ENCODE data around the gene NUBP2. TPM values are rescaled to one million over a fixed set of nuclear protein-coding genes. Genes with fewer than 3 reads are reported as not detected.

The NUBP2 gene
- total RNA-seq, 1 experiment from 2014 or later = 69.4 TPM

DNA sequence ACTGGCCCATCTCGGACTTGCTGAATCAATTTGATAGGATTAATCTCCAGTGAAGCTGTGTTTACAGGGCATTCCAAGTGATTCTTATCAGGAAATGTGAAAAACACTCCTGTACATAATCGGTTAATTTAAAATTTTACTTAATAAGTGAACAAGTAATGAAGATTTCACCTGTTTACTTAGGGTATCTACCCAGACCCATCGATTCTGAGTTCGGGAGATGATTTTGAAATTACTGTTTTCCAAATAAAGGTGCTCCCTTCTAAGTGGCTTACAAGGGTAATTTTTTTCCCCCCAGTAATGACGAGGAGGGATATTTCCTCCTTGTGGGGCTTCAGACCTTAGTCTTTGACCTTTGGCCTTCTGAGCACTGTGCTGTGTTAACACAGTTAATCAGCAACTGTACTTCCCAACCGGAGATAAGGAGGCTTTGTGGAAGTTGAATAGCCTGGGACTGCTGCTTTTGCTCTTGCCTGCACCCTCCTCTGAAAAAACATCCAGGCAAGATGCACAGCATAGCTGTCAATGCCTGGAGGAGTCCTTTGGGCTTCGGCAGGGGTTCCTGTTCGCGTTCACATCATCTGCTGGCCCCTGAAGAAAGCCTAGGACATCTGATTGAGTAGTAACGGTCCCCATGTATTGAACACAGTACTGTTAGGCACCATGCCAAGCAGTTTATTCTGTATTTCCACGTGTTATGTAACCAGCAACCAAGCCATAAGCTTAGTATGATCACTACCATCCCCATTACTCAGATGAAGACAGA is 46.1 kb downstream of the NUBP2 start:
- peaks cover 2% of the 10 kb centered on the region; the same call in 1 of the 2 replicates for H3K4me1 ChIP-seq (ENCODE audit: insufficient read depth, low read length)
- Mint-ChIP-seq H3K36me3 (ENCODE audit: insufficient read depth in 1 of 3, low read depth in 3 of 3) (no peaks in the 10 kb centered on the region; a peak in 3 of 7 replicates), H3K27ac (no peak overlapping the region), H3K27me3 (ENCODE audit: low read depth) (peaks cover 5% of the 10 kb centered on the region; the same call in 1 of the 2 replicates), H3K4me1 (peaks cover 11 to 18% of the 10 kb centered on the region in 2 experiments), H3K9me3 (no peaks in the 10 kb centered on the region; a peak in 1 of 5 replicates), H3K4me3 (peak overlapping the region; percentile 71 to 94; a peak in 4 of 5 replicates)
- no peak overlapping the region for H2AFZ ChIP-seq (ENCODE audit: low read length)
- H2BK120ac ChIP-seq (ENCODE audit: low read depth, low read length, poor library complexity, severe bottlenecking) = no peak overlapping the region
- TF ChIP-seq, protein P1, sequence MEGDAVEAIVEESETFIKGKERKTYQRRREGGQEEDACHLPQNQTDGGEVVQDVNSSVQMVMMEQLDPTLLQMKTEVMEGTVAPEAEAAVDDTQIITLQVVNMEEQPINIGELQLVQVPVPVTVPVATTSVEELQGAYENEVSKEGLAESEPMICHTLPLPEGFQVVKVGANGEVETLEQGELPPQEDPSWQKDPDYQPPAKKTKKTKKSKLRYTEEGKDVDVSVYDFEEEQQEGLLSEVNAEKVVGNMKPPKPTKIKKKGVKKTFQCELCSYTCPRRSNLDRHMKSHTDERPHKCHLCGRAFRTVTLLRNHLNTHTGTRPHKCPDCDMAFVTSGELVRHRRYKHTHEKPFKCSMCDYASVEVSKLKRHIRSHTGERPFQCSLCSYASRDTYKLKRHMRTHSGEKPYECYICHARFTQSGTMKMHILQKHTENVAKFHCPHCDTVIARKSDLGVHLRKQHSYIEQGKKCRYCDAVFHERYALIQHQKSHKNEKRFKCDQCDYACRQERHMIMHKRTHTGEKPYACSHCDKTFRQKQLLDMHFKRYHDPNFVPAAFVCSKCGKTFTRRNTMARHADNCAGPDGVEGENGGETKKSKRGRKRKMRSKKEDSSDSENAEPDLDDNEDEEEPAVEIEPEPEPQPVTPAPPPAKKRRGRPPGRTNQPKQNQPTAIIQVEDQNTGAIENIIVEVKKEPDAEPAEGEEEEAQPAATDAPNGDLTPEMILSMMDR (conservative IDR thresholded peaks at IDR 0.05) = no peak
- no peak overlapping the region for H3K9ac ChIP-seq (ENCODE audit: extremely low read depth, insufficient read length, low read length)
- peaks cover 4% of the 10 kb centered on the region; the same call in 1 of the 2 replicates for H3K79me2 ChIP-seq (ENCODE audit: insufficient read depth, low read length)
- no peak overlapping the region for H3K27ac ChIP-seq (ENCODE audit: insufficient read length, low read depth, low read length)
- H2BK5ac ChIP-seq (ENCODE audit: insufficient read length, low read length) = no peak overlapping the region
- H3K79me1 ChIP-seq (ENCODE audit: insufficient read depth, low read depth, low read length, poor library complexity, severe bottlenecking) = peaks cover 10% of the 10 kb centered on the region
- H2AK5ac ChIP-seq (ENCODE audit: insufficient read length, low read length) = no peak overlapping the region
- no peak overlapping the region for H3T11ph ChIP-seq (ENCODE audit: low read length)
- H3K23ac ChIP-seq (ENCODE audit: insufficient read length, low read depth, low read length) = no peak overlapping the region
- H3K9me3 ChIP-seq (ENCODE audit: control insufficient read depth, low read depth, low read length) = no peaks in the 10 kb centered on the region
- no peak overlapping the region for H4K8ac ChIP-seq (replicated peaks; ENCODE audit: insufficient read length, low read depth, low read length)
- H4K20me1 ChIP-seq (ENCODE audit: control insufficient read depth, insufficient read depth, insufficient read length) = no peaks in the 10 kb centered on the region
- no peaks in the 10 kb centered on the region for H3K27me3 ChIP-seq (ENCODE audit: insufficient read depth, low read length)
- no peak overlapping the region for H4K91ac ChIP-seq (ENCODE audit: insufficient read length, low read depth, low read length)
- no peak for DNase-seq
- no peak overlapping the region for H3K14ac ChIP-seq (ENCODE audit: insufficient read depth, low read length)
- H3K4me2 ChIP-seq (ENCODE audit: insufficient read depth, insufficient read length, low read length) = peak overlapping the region; percentile 31
- no peak overlapping the region for H4K5ac ChIP-seq (ENCODE audit: insufficient read length, low read depth, low read length)
- no peak overlapping the region for H2BK12ac ChIP-seq (ENCODE audit: insufficient read length, low read depth, low read length)
- no CpG with 5 or more reads among the region's 11 CpGs for WGBS (ENCODE audit: extremely low coverage, insufficient read length, low lambda C conversion rate)
- no peak overlapping the region for H3K56ac ChIP-seq (ENCODE audit: insufficient read length, low read depth, low read length)
- H2BK15ac ChIP-seq (ENCODE audit: low read depth, low read length) = no peak overlapping the region
- no peak overlapping the region for H3K4ac ChIP-seq (ENCODE audit: low read depth, low read length)
- peaks cover 10% of the 10 kb centered on the region for H3K23me2 ChIP-seq (ENCODE audit: insufficient read length, low read depth, low read length, poor library complexity, severe bottlenecking)
- H3K18ac ChIP-seq (ENCODE audit: insufficient read length, low read depth, low read length) = no peak overlapping the region
- H2BK20ac ChIP-seq (ENCODE audit: low read depth, low read length, poor library complexity, severe bottlenecking) = no peak overlapping the region

All from H9 (cell line).